HT1080 (cell line): Measurements from ENCODE around the gene KRTAP4-9. TPM values are rescaled to one million over a fixed set of nuclear protein-coding genes. Genes with fewer than 3 reads are reported as not detected.
"Not testable (repeated sequence)": the region's sequence is repeated elsewhere in the genome, so short reads cannot be mapped to it uniquely, and the experiment has no call there.

ENCODE experiments used
- DNase-seq: peaks from one replicate; pipeline ENCODE4 v3.0.0-alpha.2; 2015; ENCODE audit warnings: low read depth
- total RNA-seq: library from RNA; depleted of rRNA; stranded (reverse); fragments of >200 nt; shearing (Covaris generic); gene quantifications from 2 replicates; pipeline ENCODE4 v1.2.3, GENCODE V29; 2014; rRNA removed

Gene KRTAP4-9
- total RNA-seq, 1 experiment from 2014 or later, result 0.29 TPM

DNA sequence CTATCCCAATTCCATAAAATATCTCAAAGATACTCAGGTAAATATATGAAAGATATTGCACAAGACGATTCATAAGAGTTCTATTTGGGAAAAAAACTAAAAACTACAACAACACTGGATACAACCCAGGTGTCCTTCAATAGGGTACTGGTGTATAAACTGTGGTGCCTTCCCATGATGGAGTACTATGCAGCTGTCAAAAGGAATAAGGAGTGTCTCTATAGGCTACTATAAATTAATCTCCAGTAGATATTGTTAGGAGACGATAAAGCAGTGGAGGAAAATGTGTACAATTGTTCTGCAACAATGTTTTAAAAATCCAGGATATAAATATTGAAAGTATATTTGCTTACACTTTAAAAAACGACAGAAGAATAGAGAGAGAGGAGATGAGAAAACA lies 21.2 kb downstream of the KRTAP4-9 start:
- no peak for DNase-seq

DNA sequence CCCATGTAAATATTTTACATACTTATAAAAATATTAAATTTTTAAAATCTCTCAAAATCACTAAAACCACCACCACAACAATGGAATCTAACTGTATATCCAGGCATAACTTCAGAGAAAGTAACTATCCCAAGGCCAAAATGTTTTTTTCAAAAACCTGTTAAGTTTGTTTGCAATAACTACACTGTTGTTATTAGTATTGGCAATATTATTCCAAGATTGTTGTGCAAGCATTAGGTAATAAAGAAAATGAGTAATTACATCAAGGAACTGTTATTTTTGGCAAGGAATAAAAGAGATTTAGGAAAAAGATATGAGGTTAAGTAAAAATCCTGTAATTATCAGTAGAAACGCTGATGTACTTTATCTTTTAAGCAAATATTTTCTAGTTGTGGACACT lies 22.2 kb downstream of the KRTAP4-9 start:
- DNase-seq, result no peak

DNA sequence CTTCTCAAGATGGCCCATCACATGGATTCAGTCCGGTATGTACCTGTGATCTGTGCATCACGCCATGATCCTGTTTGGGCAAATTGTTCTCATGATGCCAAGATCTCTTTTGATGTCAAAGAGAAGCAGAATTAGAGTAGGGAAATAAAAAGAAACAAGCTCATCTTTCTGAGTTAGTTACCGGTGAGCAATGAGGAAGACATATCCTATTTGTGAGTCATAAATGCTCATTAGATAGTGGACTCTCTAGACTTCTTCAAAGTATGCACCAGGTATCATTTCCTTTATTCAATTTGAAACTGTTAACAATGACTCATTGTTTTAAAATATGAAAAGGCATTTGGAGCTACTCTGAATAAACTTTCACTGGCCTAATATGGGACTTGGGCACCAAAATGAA lies 26.8 kb downstream of the KRTAP4-9 start:
- DNase-seq, result peak; percentile 75

DNA sequence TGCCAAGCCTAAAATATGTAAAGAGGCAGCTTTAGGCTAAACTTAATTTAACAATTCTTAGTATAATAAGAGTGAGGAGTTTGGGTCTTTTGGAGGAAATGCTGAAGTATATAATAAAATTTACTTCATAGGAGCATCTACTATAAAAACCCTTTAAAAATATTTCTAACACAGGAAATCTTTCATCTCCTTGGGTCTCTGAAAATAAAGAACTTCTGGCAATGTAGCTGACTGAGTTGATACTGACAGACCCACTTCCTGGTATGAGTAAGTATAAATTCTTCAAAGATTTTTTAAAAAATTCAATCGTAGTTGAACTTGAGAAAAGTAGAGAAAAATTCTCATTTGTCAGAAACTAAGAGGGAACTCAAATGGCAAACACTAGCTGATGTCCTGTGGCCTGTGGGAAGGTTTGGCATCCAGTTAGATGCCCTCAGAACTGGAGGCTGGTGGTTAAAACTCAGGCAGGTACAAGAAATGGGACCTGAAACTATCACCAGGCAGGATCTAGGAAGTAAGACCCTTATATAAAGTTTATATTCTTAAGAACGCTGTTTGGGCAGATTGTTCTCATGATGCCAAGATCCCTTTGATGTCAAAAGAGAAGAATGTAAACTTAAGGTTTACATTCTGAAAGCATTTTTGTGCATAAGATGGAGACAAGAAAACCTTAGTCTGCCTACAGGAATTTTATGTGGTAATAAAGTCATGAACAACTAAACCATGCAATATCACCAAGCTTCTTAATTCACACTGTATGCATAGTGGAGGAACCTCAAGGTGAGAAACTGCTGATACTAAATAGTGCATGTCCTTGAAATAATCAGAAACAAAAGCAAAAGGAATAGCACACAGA lies 28.9 kb downstream of the KRTAP4-9 start:
- no peak for DNase-seq

DNA sequence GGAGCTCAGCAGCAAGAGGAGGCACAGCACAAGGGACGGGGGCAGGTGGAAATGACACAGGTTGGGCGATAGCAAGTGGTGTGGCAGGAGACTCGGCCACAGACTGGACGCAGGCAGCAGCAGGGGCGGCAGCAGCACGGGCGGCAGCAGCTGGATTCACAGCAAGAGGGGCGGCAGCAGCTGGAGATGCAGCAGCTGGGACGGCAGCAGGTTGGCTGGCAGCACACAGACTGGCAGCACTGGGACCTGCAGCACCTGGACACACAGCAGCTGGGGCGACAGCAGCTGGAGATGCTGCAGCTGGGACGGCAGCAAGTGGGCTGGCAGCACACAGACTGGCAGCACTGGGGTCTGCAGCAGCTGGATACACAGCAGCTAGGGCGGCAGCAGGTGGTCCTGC lies 34.7 kb downstream of the KRTAP4-9 start:
- DNase-seq, result not testable (repeated sequence)

DNA sequence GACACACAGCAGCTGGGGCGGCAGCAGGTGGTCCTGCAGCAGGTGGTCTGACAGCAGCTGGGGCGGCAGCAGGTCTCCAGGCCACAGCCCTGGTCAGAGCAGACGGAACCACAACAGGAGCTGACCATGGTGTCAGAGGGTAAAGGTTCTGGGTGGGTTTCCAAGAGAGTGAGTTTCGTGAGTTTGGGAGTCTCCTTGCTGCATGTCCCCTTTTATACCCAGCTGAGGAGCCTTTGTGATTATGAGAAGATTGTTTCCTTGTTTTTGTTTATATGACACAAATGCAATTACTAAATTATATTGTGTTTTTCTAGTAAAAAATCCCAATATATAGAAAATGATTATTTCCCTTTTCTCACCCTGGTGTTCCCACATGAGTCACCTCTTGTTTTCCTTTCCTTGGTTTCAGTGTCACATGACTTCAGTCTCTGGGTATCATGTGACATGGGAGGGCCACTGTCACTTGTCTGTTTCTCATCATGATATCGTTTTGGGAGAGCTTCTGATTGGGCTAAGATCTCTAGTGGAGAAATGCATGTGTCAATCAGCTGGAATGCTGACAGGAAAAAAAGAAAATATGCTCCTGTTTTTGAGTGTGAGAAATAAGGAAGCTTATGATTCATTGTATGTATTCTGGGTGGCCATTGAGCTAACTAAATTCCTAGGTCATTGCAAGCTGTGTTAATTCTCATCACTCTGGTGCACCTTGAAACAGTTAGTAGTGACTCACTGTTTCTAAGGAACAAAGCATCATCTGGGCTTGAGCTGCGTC lies 35.4 kb downstream of the KRTAP4-9 start, which contains the start of gene KRTAP4-6:
TSS of gene KRTAP4-6 (minus strand) at position 185 of the 772 bp plus-strand sequence. CDS start at position 128, 57 bp downstream.
- DNase-seq, result peak; percentile 97

DNA sequence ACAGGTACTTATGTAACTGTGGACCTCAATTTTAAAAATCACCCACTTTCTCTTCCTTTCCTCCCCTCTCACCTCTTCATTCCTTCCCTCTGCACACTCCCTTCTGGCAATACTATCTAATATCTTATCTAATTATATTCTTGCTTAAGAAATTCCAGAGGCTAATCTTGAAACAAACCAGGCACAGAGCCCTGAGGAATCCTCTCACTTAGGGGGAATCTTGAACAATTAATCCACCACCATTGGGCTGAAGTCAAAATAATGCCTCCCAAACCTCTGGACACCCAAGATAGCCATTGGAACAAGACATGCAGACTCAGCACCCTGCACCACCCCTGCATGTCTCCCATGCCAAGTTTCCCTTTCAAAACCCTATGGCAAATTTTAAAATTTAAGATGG lies 36.2 kb downstream of the KRTAP4-9 start:
- DNase-seq, result no peak

DNA sequence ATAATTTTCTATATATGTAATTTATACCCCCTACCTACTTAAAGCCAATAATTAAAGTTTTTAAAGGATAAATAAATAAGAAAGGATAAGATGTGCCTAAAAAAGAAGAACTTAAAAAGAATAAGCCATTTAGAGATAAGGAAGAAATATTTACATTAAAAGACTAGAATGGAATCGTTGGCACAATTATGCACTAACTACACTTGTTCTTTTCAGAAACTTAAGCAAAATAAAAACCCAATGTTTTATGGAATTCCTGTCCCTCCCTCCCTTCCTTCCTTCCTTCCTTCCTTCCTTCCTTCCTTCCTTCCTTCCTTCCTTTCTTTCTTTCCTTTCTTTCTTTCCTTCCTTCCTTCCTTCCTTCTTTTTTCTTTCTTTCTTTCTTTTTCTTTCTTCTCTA lies 39.7 kb downstream of the KRTAP4-9 start:
- DNase-seq, result no peak

DNA sequence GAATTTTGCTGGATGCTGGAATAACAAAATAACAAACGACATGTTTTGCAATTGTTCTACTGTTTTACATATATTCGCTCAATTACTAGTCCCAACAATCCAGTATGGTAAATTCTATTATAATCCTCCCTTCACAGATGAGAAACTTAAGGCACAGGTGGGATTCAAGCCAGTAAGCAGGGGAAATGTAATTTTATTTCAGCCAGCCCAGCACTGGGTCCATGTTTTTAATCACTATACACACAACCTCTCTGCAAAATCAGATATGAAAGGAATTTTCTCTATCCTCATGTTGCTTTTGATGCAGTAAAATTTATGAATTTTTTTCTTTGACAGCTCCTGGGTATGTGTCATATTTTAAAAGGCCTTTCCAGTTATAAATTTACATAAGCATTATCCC lies 40.1 kb downstream of the KRTAP4-9 start:
- no peak for DNase-seq

DNA sequence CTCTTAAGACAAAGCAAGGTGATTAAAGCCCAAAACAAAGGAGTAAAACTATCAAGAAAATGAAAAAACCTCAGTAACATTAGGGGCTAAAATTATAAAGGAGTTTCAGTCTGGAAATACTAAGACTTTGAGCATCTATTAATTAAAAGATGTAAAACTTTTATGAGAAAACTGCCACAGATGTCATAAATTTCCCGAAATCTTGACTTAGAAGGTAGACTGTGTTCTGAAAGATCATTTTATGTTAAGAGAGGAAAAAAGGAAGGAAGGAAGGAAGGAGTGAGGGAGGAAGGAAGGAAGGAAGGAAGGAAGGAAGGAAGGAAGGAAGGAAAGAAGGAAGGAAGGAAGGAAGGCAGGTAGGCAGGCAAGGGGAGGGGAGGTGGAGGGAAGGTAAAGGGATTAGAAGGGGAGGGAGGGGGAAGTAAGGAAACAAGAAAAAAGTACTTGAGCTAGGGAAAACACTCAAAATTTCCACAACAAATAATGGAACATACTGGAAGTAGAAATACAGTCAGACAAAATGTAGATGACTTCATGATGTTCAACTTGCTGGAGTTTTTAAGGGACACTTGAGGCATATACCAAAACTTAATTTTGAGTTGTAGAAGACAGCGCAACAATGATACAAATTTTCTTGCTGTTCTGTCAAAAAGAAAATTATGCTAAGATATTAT lies 42.5 kb downstream of the KRTAP4-9 start:
- no peak for DNase-seq

DNA sequence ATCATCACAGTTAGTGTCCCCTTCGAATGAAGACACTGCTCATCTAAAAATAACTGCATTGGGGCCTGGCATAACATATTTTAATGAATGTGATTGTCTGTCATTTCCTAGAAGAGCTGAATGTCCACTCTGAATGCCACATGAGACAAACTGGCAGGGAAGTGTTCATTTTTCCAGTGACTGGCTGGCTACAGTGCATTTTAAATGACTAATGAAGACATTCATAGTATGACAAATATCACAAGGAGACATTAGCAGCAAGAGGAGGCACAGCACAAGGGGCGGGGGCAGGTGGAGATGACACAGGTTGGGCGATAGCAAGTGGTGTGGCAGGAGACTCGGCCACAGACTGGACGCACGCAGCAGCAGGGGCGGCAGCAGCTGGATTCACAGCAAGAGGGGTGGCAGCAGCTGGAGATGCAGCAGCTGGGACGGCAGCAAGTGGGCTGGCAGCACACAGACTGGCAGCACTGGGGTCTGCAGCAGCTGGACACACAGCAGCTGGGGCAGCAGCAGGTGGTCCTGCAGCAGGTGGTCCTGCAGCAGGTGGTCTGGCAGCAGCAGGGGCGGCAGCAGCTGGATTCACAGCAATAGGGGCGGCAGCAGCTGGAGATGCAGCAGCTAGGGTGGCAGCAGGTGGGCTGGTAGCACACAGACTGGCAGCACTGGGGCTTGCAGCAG lies 43.9 kb downstream of the KRTAP4-9 start:
- DNase-seq, result not testable (repeated sequence)

DNA sequence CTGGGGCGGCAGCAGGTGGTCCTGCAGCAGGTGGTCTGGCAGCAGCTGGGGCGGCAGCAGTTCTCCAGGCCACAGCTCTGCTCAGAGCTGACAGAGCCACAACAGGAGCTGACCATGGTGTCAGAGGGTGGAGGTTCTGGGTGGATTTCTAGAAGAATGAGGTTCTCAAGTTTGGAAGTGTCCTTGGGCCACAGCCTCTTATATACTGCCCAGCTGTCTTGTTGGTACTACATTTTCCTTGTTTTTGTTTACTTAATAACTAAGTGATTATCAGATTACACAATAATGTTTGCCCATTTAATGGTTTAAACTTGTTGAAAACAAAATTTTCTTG lies 44.4 kb downstream of the KRTAP4-9 start, which contains the start of gene KRTAP4-5:
TSS of gene KRTAP4-5 (minus strand) at position 174 of the 334 bp plus-strand sequence. CDS start at position 116, 58 bp downstream.
- no peak for DNase-seq

DNA sequence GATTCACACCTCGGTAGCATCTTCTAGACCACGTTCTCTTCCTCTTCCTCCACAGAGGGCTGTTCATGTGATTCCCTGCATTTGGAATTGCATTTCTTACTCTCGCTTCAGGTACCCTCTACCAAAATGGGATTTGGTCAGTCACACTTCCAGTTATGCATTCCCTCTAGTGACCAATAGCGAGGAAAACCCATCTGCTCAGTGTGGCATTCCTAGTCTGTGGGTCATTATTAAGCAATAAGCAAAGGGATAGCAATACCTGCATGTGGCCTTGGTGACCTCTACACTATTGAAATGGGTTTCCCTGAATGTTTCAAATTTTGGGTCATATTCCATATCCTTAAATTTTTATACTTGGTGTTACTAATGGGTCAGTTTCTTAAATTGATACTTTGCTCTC lies 44.8 kb downstream of the KRTAP4-9 start:
- no peak for DNase-seq

DNA sequence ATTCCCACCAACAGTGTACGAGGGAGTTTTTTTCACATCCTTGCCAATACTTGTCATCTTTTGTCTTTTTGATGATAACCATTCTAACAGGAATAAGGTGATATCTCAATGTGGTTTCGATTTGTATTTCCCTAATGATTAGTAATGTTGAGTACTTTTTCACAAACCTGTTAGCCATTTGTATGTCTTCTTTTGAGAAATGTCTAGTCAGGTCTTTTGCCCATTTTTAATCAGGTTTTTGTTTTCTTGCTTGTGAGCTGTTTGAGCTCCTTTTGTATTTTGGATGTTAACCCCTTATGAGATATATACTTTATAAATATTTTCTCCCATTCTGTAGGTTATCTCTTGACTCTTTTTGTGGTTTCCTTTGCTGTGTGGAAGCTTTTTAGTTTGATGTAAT lies 46.3 kb downstream of the KRTAP4-9 start:
- DNase-seq, result no peak

DNA sequence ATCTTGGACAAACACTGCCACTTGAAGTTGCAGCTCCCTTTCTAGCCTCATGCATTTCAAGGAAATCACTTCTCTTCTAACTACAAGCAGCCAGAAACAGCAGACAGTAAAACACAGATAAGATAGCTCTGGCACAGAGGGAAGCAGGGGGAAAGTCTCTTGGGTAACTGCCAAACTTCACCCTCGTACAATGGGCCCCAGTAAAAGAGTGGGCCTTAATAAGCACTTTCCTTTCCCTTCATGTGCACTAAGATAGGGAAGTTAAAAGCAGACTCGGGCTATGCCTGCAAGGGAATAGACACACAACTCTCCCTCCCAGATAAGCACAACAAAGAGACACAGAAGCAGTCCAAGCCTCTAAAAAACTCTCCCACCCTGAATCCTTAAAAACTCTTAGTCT lies 48.7 kb downstream of the KRTAP4-9 start:
- no peak for DNase-seq

Other genes starting within 250 kb of the KRTAP4-9 start
- not detected in 2 replicates for gene KRT12, start 238.2 kb upstream of the KRTAP4-9 start, total RNA-seq
- gene KRT20, start 220.1 kb upstream of the KRTAP4-9 start, total RNA-seq, result not detected in 2 replicates
- 0.33 TPM in 1 of 2 replicates, not detected in the other for gene KRT23, start 167.7 kb upstream of the KRTAP4-9 start, total RNA-seq
- gene KRT39, start 138.4 kb upstream of the KRTAP4-9 start, total RNA-seq, result not detected in 2 replicates
- gene KRT40, start 121.1 kb upstream of the KRTAP4-9 start, total RNA-seq, result not detected in 2 replicates
- gene KRTAP3-3, start 111.2 kb upstream of the KRTAP4-9 start, total RNA-seq, result not detected in 2 replicates
- not detected in 2 replicates for gene KRTAP3-2, start 105.5 kb upstream of the KRTAP4-9 start, total RNA-seq
- not detected in 2 replicates for gene KRTAP3-1, start 96.3 kb upstream of the KRTAP4-9 start, total RNA-seq
- gene KRTAP1-5, start 78.2 kb upstream of the KRTAP4-9 start, total RNA-seq, result not detected in 2 replicates
- gene KRTAP1-4, start 75.2 kb upstream of the KRTAP4-9 start, total RNA-seq, result not detected in 2 replicates
- gene KRTAP1-3, start 70.5 kb upstream of the KRTAP4-9 start, total RNA-seq, result not detected in 2 replicates
- gene KRTAP1-1, start 63.9 kb upstream of the KRTAP4-9 start, total RNA-seq, result not detected in 2 replicates
- gene KRTAP2-1, start 58.1 kb upstream of the KRTAP4-9 start, total RNA-seq, result 2.0 TPM in 1 of 2 replicates, not detected in the other
- gene KRTAP2-2, start 50.2 kb upstream of the KRTAP4-9 start, total RNA-seq, result not detected in 2 replicates
- 1.2 and 6.2 TPM in 2 replicates for gene KRTAP2-3, start 45.3 kb upstream of the KRTAP4-9 start, total RNA-seq
- gene KRTAP2-4, start 39.5 kb upstream of the KRTAP4-9 start, total RNA-seq, result not detected in 2 replicates
- not detected in 2 replicates for gene KRTAP4-7, start 21.2 kb upstream of the KRTAP4-9 start, total RNA-seq
- gene KRTAP4-8, start 7.2 kb upstream of the KRTAP4-9 start, total RNA-seq, result not detected in 2 replicates
- gene KRTAP4-16, start 3.2 kb upstream of the KRTAP4-9 start, total RNA-seq, result not detected in 2 replicates
- gene KRTAP4-11, start 13.0 kb downstream of the KRTAP4-9 start, total RNA-seq, result not detected in 2 replicates
- gene KRTAP4-12, start 18.8 kb downstream of the KRTAP4-9 start, total RNA-seq, result not detected in 2 replicates
- gene KRTAP4-6, start 35.2 kb downstream of the KRTAP4-9 start, total RNA-seq, result not detected in 2 replicates
- gene KRTAP4-5, start 44.4 kb downstream of the KRTAP4-9 start, total RNA-seq, result not detected in 2 replicates
- gene KRTAP4-4, start 55.4 kb downstream of the KRTAP4-9 start, total RNA-seq, result not detected in 2 replicates
- not detected in 2 replicates for gene KRTAP4-3, start 62.8 kb downstream of the KRTAP4-9 start, total RNA-seq
- gene KRTAP4-2, start 72.8 kb downstream of the KRTAP4-9 start, total RNA-seq, result not detected in 2 replicates
- not detected in 2 replicates for gene KRTAP4-1, start 79.5 kb downstream of the KRTAP4-9 start, total RNA-seq
- not detected in 2 replicates for gene KRTAP9-1, start 84.5 kb downstream of the KRTAP4-9 start, total RNA-seq
- gene KRTAP9-2, start 121.3 kb downstream of the KRTAP4-9 start, total RNA-seq, result not detected in 2 replicates
- not detected in 2 replicates for gene KRTAP9-3, start 127.1 kb downstream of the KRTAP4-9 start, total RNA-seq
- gene KRTAP9-8, start 132.6 kb downstream of the KRTAP4-9 start, total RNA-seq, result not detected in 2 replicates
- gene KRTAP9-4, start 144.3 kb downstream of the KRTAP4-9 start, total RNA-seq, result not detected in 2 replicates
- not detected in 2 replicates for gene KRTAP9-9, start 150.0 kb downstream of the KRTAP4-9 start, total RNA-seq
- not detected in 2 replicates for gene KRTAP9-6, start 160.0 kb downstream of the KRTAP4-9 start, total RNA-seq
- not detected in 2 replicates for gene KRTAP9-7, start 170.3 kb downstream of the KRTAP4-9 start, total RNA-seq
- gene KRTAP29-1, start 197.5 kb downstream of the KRTAP4-9 start, total RNA-seq, result not detected in 2 replicates
- gene KRTAP16-1, start 203.9 kb downstream of the KRTAP4-9 start, total RNA-seq, result not detected in 2 replicates
- not detected in 2 replicates for gene KRTAP17-1, start 210.3 kb downstream of the KRTAP4-9 start, total RNA-seq
- not detected in 2 replicates for gene KRT33A, start 245.4 kb downstream of the KRTAP4-9 start, total RNA-seq